Measurements from ENCODE around the gene XRCC1.

Gene XRCC1

DNA sequence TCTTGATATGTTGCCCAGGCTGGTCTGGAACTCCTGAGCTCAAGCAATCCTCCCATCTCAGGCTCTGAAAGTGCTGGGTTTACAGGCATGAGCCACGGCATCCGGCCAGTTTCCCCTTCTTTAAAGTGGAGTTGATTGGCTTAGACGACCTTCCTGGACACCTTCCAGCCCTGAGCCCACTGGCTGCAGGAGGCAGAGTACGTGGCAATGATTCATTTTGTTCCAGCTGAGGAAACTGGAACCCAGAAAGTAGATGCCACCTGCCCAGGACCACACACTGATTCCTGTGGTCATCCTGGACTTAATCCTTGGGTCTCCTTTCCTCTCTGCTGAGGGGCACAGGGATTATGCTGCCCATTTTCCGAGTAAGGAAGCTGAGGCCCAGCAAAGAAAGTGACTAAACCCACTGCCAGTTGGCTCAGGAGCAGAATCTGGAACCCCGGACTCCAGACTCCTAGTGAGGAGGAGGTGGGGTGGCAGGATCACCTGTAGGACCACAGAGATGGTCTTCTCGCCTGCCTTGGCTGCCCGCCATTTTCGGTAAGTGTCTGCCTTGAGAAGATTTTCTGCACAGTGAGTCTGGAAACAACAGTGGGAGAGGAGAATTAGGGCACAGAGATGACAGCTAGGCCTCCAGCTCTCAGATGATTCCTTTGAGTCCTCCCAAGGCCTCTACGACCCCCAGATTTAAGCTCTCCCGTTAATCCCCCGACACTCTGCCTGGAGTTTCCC lies 737 bp downstream of the XRCC1 start:
- WGBS, 2 experiments (ENCODE audit: insufficient coverage in 2 of 2): 65 to 66% methylated on average over 10 to 12 of the region's 12 CpGs
- H3K27ac ChIP-seq (ENCODE audit: low read depth, low read length, severe bottlenecking): peak overlapping the region; percentile 77

DNA sequence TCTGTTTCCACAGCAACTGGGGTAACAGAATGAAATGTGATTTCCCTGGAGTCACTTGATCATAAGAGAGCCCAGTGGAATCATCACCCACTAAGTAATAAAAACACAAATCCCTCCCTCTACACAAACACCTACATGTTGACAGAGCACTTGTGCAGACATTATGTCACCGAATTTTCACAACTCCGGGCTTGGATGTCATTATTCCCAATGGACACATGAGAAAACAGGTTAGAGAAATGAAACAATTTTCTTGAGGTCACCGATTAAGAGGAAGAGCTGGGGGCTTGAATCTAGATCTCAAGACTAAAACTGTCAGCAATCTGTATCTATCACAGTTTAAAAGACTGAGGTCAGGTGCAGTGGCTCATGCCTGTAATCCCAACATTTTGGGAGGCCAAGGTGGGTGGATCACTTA lies 3.1 kb downstream of the XRCC1 start:
- WGBS, 2 experiments (ENCODE audit: insufficient coverage in 2 of 2): 84 to 97% methylated on average over 3 of the region's 3 CpGs
- Histone ChIP-seq H3K9me3 (ENCODE audit: control insufficient read depth, low read length) (no peaks in the 10 kb centered on the region), H3K36me3 (ENCODE audit: control insufficient read depth, insufficient read depth, low read length) (peaks cover 15% of the 10 kb centered on the region)

More for the DNA sequence above, 737 bp downstream of the XRCC1 start:
- H3K4me1 ChIP-seq (ENCODE audit: control insufficient read depth, insufficient read depth, low read length, poor library complexity, severe bottlenecking): peaks cover 7% of the 10 kb centered on the region
- H3K9me3 ChIP-seq (ENCODE audit: control insufficient read depth, low read length): no peaks in the 10 kb centered on the region
- H3K4me3 ChIP-seq (ENCODE audit: extremely low read depth, insufficient read depth, low read length, poor library complexity, severe bottlenecking): peak overlapping the region; percentile 90
- peaks cover 9% of the 10 kb centered on the region for H3K36me3 ChIP-seq (ENCODE audit: control insufficient read depth, insufficient read depth, low read length)

DNA sequence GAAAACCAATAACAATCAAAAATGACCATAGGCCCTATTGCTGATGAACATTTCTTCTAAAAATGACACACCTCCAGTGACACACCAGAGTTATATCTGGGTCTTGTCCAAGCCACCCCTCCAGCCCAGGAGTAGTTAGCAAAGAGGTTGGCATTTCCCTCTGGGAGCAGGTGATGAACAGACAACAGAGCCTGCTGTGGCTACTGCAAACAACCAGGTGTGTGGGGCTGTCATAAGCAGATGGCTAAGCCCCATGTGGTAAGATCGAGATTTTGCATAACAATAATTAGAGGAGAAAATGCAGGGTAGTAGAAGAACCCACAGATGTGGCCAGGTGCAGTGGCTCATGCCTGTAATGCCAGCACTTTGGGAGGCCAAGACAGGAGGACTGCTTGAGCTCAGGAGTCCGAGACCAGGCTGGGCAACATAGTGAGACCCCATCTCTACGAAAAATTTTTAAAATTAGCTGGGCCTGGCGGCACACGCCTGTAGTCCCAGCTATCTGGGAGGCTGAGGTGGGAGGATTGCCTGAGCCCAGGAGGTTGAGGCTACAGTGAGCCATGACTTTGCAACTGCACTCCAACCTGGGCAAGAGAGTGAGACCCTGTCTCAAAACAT lies 5.0 kb downstream of the XRCC1 start:
- Histone ChIP-seq H3K4me3 (ENCODE audit: extremely low read depth, insufficient read depth, low read length, poor library complexity, severe bottlenecking) (no peak overlapping the region), H3K27ac (ENCODE audit: low read depth, low read length, severe bottlenecking) (no peak overlapping the region), H3K9me3 (ENCODE audit: control insufficient read depth, low read length) (no peaks in the 10 kb centered on the region), H3K4me1 (ENCODE audit: control insufficient read depth, insufficient read depth, low read length, poor library complexity, severe bottlenecking) (peaks cover 4% of the 10 kb centered on the region), H3K36me3 (ENCODE audit: control insufficient read depth, insufficient read depth, low read length) (peaks cover 15% of the 10 kb centered on the region)
- WGBS, 2 experiments (ENCODE audit: insufficient coverage in 2 of 2): 93 to 98% methylated on average over 5 of the region's 5 CpGs

More for the DNA sequence above, 3.1 kb downstream of the XRCC1 start:
- Histone ChIP-seq H3K4me1 (ENCODE audit: control insufficient read depth, insufficient read depth, low read length, poor library complexity, severe bottlenecking) (peaks cover 7% of the 10 kb centered on the region), H3K27ac (ENCODE audit: low read depth, low read length, severe bottlenecking) (no peak overlapping the region), H3K4me3 (ENCODE audit: extremely low read depth, insufficient read depth, low read length, poor library complexity, severe bottlenecking) (no peak overlapping the region)

DNA sequence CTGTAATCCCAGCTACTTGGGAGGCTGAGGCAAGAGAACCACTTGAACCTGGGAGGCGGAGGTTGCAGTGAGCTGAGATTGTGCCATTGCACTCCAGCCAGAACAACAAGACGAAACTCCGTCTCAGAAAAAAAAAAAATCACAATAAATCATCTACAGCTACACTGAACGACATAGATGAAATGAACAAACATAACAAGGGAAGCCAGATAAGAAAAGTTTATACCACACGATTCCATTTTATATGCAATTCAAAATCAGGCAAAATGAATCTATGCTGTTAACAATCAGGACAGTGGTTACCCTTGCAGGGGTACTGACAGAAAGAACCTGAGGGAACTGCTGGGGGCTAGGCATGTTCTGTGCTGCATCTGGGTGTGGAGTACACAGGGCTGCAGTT lies 5.7 kb downstream of the XRCC1 start:
- Histone ChIP-seq H3K27ac (ENCODE audit: low read depth, low read length, severe bottlenecking) (no peak overlapping the region), H3K4me3 (ENCODE audit: extremely low read depth, insufficient read depth, low read length, poor library complexity, severe bottlenecking) (no peak overlapping the region), H3K9me3 (ENCODE audit: control insufficient read depth, low read length) (no peaks in the 10 kb centered on the region), H3K4me1 (ENCODE audit: control insufficient read depth, insufficient read depth, low read length, poor library complexity, severe bottlenecking) (peaks cover 4% of the 10 kb centered on the region), H3K36me3 (ENCODE audit: control insufficient read depth, insufficient read depth, low read length) (peaks cover 15% of the 10 kb centered on the region)
- WGBS, 2 experiments (ENCODE audit: insufficient coverage in 2 of 2): 96 to 100% methylated on average over 3 to 5 of the region's 5 CpGs

DNA sequence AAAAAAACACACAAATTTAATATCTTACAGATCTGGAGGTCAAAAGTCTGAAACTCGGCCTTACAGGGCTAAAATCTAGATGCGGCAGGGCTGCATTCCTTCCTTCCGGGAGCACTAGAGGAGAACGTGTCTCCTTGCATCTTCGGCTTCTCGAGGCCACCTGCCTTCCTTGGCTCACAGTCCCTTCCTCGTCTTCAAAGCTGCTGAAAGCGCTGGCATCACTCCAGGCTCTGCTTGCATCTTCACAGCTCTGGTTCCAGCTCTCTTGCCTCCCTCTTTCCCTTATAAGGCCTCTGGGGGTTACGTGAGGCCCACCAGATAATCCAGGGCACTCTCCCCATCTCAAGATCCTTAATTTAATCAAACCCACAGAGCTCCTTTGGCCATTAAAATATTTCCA lies 10.5 kb downstream of the XRCC1 start:
- peaks cover 26% of the 10 kb centered on the region for H3K36me3 ChIP-seq (ENCODE audit: control insufficient read depth, insufficient read depth, low read length)
- H3K4me1 ChIP-seq (ENCODE audit: control insufficient read depth, insufficient read depth, low read length, poor library complexity, severe bottlenecking): no peaks in the 10 kb centered on the region
- no peak overlapping the region for H3K4me3 ChIP-seq (ENCODE audit: extremely low read depth, insufficient read depth, low read length, poor library complexity, severe bottlenecking)
- no peaks in the 10 kb centered on the region for H3K9me3 ChIP-seq (ENCODE audit: control insufficient read depth, low read length)
- no peak overlapping the region for H3K27ac ChIP-seq (ENCODE audit: low read depth, low read length, severe bottlenecking)
- WGBS, 2 experiments (ENCODE audit: insufficient coverage in 2 of 2): 94% methylated on average over 9 of the region's 9 CpGs

DNA sequence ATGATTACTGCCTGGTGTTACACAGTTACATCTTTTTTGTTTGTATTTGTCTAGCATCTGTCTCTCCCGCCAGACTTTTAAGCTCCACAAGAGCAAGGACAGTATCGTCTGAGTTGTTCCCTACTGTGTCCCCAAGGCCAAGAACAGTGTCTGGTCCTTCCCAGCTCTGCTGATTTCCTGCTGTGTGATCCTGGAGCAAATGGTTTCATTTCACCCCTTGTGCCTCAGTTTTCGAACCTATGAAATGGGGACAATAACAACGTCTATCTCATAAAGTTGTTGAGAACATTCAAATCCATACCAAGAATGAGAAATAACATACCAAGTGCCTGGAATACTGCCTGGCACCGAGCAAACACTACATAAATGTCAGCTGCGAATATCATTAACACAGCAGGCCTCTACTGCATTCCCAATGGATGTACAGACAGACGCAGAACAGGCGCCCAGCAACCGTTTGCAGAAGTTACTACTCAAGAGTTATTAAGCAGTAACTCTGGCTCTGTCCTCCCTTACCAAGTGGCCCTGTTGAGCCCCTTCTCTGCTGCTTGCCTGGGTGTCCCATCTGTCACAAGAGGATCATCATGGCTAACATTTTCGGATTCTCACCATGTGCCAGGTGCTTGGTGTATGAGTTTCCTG lies 11.4 kb downstream of the XRCC1 start:
- Histone ChIP-seq H3K4me1 (ENCODE audit: control insufficient read depth, insufficient read depth, low read length, poor library complexity, severe bottlenecking) (no peaks in the 10 kb centered on the region), H3K4me3 (ENCODE audit: extremely low read depth, insufficient read depth, low read length, poor library complexity, severe bottlenecking) (no peak overlapping the region), H3K36me3 (ENCODE audit: control insufficient read depth, insufficient read depth, low read length) (peaks cover 30% of the 10 kb centered on the region), H3K27ac (ENCODE audit: low read depth, low read length, severe bottlenecking) (no peak overlapping the region), H3K9me3 (ENCODE audit: control insufficient read depth, low read length) (no peaks in the 10 kb centered on the region)
- 84 to 86% methylated on average over 9 to 10 of the region's 10 CpGs for WGBS, 2 experiments (ENCODE audit: insufficient coverage in 2 of 2)

DNA sequence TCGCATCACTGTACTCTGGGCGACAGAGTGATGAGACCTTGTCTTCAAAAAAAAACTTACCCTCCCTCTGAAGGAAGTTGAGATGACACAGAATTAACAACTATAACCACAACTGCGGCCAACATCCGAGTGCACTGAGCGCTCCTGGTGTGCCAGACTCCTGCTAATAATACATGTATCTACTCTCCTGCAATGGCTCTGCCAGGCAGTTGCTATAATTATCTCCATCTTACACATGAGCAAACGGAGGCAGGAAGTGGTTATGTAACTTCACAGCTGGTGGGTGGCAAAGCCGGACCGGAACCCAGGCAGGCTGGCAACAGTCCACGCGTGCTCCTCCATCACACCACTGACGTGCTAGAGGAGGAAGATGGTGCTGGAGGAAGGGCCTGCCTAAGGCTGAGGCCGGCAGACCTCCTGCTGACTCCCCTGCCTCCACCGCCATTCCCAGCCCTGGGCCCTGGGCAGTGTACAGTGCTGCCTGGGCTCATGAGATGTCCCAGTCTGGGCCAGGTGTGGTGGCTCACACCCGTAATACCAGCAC lies 12.6 kb downstream of the XRCC1 start:
- Histone ChIP-seq H3K9me3 (ENCODE audit: control insufficient read depth, low read length) (no peaks in the 10 kb centered on the region), H3K4me3 (ENCODE audit: extremely low read depth, insufficient read depth, low read length, poor library complexity, severe bottlenecking) (no peak overlapping the region), H3K4me1 (ENCODE audit: control insufficient read depth, insufficient read depth, low read length, poor library complexity, severe bottlenecking) (no peaks in the 10 kb centered on the region), H3K27ac (ENCODE audit: low read depth, low read length, severe bottlenecking) (no peak overlapping the region), H3K36me3 (ENCODE audit: control insufficient read depth, insufficient read depth, low read length) (peaks cover 35% of the 10 kb centered on the region)
- WGBS, 2 experiments (ENCODE audit: insufficient coverage in 2 of 2): 96 to 98% methylated on average over 5 to 13 of the region's 14 CpGs

DNA sequence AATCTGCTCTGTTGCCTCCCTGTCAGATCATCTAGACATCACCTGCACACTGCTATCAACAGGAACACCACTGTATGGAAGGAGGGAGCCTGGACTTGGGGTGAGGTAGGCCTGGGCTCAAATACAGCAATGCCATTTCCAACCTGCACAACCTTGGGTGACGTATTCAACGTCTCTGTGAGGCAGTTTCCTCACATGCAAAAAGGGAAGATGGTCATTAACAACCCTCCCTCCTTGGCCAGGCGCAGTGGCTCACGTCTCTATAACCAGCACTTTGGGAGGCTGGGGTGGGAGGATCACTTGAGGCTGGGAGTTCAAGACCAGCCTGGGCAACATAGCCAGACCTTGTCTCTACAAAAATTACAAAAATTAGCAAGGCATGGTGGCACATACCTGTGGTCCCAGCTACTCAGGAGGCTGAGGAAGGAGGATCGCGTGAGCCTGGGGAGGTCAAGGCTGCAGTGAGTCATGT lies 13.1 kb downstream of the XRCC1 start:
- H3K4me3 ChIP-seq (ENCODE audit: extremely low read depth, insufficient read depth, low read length, poor library complexity, severe bottlenecking): no peak overlapping the region
- H3K4me1 ChIP-seq (ENCODE audit: control insufficient read depth, insufficient read depth, low read length, poor library complexity, severe bottlenecking): no peaks in the 10 kb centered on the region
- H3K9me3 ChIP-seq (ENCODE audit: control insufficient read depth, low read length): no peaks in the 10 kb centered on the region
- H3K36me3 ChIP-seq (ENCODE audit: control insufficient read depth, insufficient read depth, low read length): peaks cover 39% of the 10 kb centered on the region
- H3K27ac ChIP-seq (ENCODE audit: low read depth, low read length, severe bottlenecking): no peak overlapping the region
- 86 to 100% methylated on average over 4 to 5 of the region's 6 CpGs for WGBS, 2 experiments (ENCODE audit: insufficient coverage in 2 of 2)

DNA sequence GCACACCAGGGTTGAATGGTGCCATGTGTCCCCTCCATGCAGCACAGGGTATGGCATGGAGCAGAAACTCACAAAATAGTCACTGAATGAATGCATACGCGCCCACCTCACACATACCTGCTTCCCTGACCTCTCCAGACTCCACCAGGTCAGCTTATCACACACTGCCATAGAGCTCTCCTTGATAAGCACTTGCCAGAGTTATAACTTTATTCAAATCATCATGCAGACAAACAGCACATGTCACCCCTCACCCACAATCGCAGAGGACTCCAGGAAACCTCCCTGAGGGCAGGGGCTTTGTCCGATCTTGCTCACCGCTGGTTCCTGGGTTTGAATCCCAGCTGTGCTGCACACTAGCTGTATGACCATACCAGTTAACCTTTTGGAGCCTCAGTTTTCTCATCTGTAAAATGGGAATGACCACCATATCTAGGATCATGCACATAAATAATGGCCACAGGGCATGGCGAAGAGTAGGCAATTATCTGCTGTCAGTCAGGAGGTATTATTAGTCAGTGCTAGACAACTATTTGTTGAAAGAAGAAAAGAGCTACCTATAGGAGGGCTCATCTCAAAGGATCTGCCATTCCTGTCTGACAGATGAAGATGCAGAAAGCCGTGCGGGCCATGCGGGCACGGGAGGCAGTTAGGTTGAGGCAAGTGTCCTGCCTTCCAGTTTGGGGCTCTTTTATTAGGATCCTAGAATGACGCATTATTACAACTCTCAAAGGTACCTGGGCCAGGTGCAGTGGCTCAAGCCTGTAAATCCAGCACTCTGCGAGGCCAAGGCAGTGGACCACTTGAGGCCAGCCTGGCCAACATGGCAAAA lies 14.0 kb downstream of the XRCC1 start:
- H3K9me3 ChIP-seq (ENCODE audit: control insufficient read depth, low read length): no peaks in the 10 kb centered on the region
- WGBS, 2 experiments (ENCODE audit: insufficient coverage in 2 of 2): 93 to 95% methylated on average over 9 to 12 of the region's 12 CpGs
- H3K4me1 ChIP-seq (ENCODE audit: control insufficient read depth, insufficient read depth, low read length, poor library complexity, severe bottlenecking): no peaks in the 10 kb centered on the region
- no peak overlapping the region for H3K27ac ChIP-seq (ENCODE audit: low read depth, low read length, severe bottlenecking)
- H3K4me3 ChIP-seq (ENCODE audit: extremely low read depth, insufficient read depth, low read length, poor library complexity, severe bottlenecking): no peak overlapping the region
- peaks cover 40% of the 10 kb centered on the region for H3K36me3 ChIP-seq (ENCODE audit: control insufficient read depth, insufficient read depth, low read length)

DNA sequence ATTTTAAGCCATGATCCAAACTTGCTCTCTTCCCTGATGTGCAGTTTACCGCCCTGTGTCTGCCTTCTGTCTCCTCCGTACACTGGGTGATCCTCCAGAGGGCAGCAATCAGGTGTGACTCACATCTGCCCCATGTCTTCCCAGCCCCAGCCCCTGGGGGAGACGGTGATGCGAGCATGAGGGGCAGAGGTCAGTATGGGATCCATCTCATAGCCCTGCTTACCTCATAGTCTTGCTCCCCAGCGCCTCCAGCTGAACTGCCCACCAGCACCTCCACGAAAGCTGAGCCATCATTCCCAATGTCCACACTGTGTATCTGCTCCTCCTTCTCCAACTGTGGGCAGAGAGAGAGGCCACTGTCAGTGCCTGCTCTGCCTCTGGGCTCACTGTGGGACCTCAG lies 14.6 kb downstream of the XRCC1 start:
- WGBS, 2 experiments (ENCODE audit: insufficient coverage in 2 of 2): 89 to 97% methylated on average over 2 to 4 of the region's 6 CpGs
- Histone ChIP-seq H3K27ac (ENCODE audit: low read depth, low read length, severe bottlenecking) (no peak overlapping the region), H3K4me1 (ENCODE audit: control insufficient read depth, insufficient read depth, low read length, poor library complexity, severe bottlenecking) (no peaks in the 10 kb centered on the region), H3K36me3 (ENCODE audit: control insufficient read depth, insufficient read depth, low read length) (peaks cover 45% of the 10 kb centered on the region), H3K4me3 (ENCODE audit: extremely low read depth, insufficient read depth, low read length, poor library complexity, severe bottlenecking) (no peak overlapping the region), H3K9me3 (ENCODE audit: control insufficient read depth, low read length) (no peaks in the 10 kb centered on the region)
